AG08395 (cell line): ENCODE data around the gene RBMY1B.
"Not testable (repeated sequence)": the region's sequence is repeated elsewhere in the genome, so short reads cannot be mapped to it uniquely, and the experiment has no call there.

Experiments
- DNase-seq: peaks from one replicate; pipeline ENCODE4 v3.0.0; 2012; ENCODE audit warnings: mixed read lengths, low spot score

The RBMY1B gene

DNA sequence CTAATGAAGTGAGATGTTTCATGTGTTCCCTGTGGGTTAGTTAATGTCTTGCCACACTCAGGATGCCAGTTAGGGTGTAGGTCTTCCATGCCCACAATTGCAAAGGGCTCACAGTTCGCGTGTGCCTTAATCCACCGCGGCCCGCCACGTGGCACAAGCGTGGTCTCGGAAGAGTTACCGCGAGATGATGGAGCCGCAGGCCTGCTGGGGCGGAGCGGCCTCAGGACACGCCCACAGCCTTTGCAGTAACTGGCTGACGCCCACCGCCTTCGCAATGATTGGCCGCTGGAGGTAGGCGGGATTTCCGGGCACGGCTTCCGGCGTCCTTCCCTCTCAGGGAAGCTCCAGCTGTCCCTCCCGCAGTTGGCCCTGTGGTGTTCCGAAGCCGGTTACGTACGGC is at the start of gene RBMY1B:
Gene RBMY1B, plus strand, starts transcription at position 301 of the 400 bp plus-strand sequence. CDS start 2,013 bp downstream, outside the sequence.
- not testable (repeated sequence) for DNase-seq

DNA sequence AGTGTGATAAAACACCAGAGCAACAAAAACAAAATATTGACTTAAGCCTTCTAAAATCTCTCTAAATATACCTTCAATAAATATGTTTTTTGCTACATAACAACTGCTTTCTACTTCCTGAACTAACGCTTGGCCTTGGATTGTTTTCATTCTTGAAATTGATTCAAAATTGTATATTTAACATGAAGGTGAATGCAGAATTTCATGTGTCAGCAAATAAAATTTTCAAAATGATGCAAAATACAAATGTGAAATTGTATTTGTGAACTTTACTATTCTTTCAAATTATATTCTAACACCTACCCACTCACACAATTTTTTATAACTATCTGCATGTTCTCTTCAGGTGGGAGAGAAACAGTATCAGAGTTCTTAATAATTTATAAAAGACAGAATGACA is 48.2 kb upstream of the RBMY1B start:
- not testable (repeated sequence) for DNase-seq

DNA sequence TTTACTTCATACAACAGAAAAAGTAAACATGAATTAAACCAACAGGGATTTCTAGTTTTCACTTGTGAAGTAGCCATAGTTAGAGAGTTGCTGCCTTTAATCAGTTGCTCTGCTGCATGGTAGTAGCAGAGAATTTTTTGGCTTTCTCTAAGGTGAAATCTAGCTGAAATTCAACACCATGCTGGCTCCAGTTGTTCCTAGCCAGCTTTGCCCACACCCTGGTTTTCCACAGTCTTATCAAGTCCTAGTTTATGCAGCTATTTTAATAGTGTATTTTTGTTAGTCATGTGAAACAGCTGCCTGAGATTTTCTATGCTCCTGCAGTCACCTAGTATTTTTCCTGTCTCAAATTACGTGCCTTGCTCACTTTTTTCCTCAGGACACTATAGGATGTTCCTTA is 28.2 kb upstream of the RBMY1B start:
- DNase-seq, result no peak

DNA sequence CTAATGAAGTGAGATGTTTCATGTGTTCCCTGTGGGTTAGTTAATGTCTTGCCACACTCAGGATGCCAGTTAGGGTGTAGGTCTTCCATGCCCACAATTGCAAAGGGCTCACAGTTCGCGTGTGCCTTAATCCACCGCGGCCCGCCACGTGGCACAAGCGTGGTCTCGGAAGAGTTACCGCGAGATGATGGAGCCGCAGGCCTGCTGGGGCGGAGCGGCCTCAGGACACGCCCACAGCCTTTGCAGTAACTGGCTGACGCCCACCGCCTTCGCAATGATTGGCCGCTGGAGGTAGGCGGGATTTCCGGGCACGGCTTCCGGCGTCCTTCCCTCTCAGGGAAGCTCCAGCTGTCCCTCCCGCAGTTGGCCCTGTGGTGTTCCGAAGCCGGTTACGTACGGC is 23.4 kb downstream of the RBMY1B start, which contains the start of gene RBMY1A1:
Gene RBMY1A1, plus strand, starts transcription at position 301 of the 400 bp plus-strand sequence. CDS start 2,013 bp downstream, outside the sequence.
- not testable (repeated sequence) for DNase-seq

DNA sequence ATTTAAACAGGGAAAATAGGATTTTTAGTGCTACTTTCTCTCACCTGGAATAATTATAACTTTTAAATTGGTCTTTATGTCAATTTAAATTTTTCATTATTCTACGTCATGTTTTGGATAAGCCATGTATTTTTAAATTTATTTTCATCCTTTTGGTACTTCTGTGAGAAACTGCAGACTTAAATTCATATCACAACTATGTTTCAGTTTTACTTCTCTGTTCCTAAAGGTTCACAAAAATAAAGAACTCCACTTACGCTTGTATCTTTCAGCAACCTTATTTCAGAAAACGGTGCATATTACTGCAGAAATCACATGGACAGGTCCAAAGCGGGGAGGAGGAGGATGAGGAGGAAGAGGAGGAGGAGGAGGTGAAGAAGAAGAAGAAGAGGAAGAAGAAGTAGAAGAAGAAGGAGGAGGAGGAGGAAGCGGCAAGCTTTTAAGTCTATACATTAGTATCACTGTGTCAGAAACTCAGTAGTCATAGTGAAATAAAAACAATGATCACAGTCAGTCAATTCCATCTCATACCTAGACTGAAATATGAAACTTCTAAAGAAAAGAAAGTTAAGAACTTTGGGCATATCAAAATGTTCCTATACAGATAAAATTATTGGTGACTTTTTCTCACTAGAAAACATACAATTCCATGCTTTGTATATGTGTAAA is 48.3 kb downstream of the RBMY1B start:
- DNase-seq, result not testable (repeated sequence)
